HG02970 (cell line): ENCODE data around the gene PRR15L.
"Not testable (repeated sequence)": the region's sequence is repeated elsewhere in the genome, so short reads cannot be mapped to it uniquely, and the experiment has no call there.

Experiments used
- ATAC-seq: cut with Tn5 transposase; IDR thresholded peaks from one replicate; pipeline ENCODE4 v1.9.1; 2021; ENCODE audit warnings: mild to moderate bottlenecking, moderate library complexity, moderate number of reproducible peaks; ENCODE audit not compliant: unreplicated experiment, low FRiP score

Gene PRR15L

GRCh38 chr17:47989700-47990099 is 32.0 kb upstream of the PRR15L start:
- no peak for ATAC-seq

- ATAC-seq, result no peak
Observed at GRCh38 chr17:47989159-47989558, 31.5 kb upstream of the PRR15L start.

- ATAC-seq, result not testable (repeated sequence)
Observed at GRCh38 chr17:47988445-47988844, 30.8 kb upstream of the PRR15L start.

GRCh38 chr17:47987240-47987835 is 29.7 kb upstream of the PRR15L start:
- no peak for ATAC-seq

GRCh38 chr17:47986520-47986919 is 28.8 kb upstream of the PRR15L start:
- ATAC-seq, result no peak

- ATAC-seq, result no peak
Observed at GRCh38 chr17:47983492-47984223, 26.0 kb upstream of the PRR15L start.

- no peak for ATAC-seq
Observed at GRCh38 chr17:47982645-47983390, 25.1 kb upstream of the PRR15L start.

- no peak for ATAC-seq
Observed at GRCh38 chr17:47982091-47982617, 24.5 kb upstream of the PRR15L start.

- ATAC-seq, result no peak
Observed at GRCh38 chr17:47981462-47981861, 23.8 kb upstream of the PRR15L start.

GRCh38 chr17:47980541-47980940 is 22.9 kb upstream of the PRR15L start:
- ATAC-seq, result no peak

- ATAC-seq, result no peak
Observed at GRCh38 chr17:47978324-47978723, 20.6 kb upstream of the PRR15L start.

- ATAC-seq, result no peak
Observed at GRCh38 chr17:47975823-47976205, 18.1 kb upstream of the PRR15L start.

GRCh38 chr17:47975189-47975822 is 17.6 kb upstream of the PRR15L start:
- ATAC-seq, result no peak

- ATAC-seq, result no peak
Observed at GRCh38 chr17:47973541-47973940, 15.9 kb upstream of the PRR15L start.

- peak; percentile 95 for ATAC-seq
Observed at GRCh38 chr17:47970725-47971499, 13.2 kb upstream of the PRR15L start, which contains the start of gene CDK5RAP3. Gene CDK5RAP3, plus strand, starts transcription at chr17:47971113. Its CDS starts 34 bp downstream, at chr17:47971147.

- no peak for ATAC-seq
Observed at GRCh38 chr17:47969930-47970724, 12.4 kb upstream of the PRR15L start.

- no peak for ATAC-seq
Observed at GRCh38 chr17:47968836-47969235, 11.2 kb upstream of the PRR15L start.

- ATAC-seq, result no peak
Observed at GRCh38 chr17:47967607-47968252, 10.0 kb upstream of the PRR15L start.

GRCh38 chr17:47966079-47966519 is 8.4 kb upstream of the PRR15L start:
- no peak for ATAC-seq
